ENCODE measurements around the gene NUP93.

DNA sequence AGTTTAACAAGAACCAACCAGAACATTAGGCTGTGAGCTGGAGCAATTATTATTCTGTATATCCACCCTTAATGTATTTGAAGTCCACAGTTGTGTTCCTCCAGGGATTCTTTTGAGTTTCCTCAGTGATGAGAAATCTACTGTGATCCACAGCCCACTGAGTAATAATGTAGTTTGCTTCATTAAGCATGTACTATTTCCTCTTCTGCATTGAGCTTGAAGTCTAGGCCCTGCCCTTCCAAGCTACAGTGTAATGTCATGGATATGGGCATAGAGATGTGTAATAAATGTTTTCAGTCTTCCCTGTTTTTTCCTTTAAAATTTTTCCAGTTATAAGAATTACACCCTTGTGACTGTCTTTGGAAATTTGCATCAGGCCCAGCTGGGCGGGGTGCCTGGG lies 98.7 kb downstream of the NUP93 start:
- TF ChIP-seq SMC3 (conservative IDR thresholded peaks at IDR 0.05; ENCODE audit: insufficient read depth, low read depth, low read length) (no peak), TBP (optimal IDR thresholded peaks at IDR 0.05; ENCODE audit: low read depth, low read length) (no peak), POLR2AphosphoS5 (IDR thresholded peaks at IDR 0.05; ENCODE audit: control insufficient read depth, insufficient read depth, low read depth, low read length) (no peak), SP2 (IDR thresholded peaks at IDR 0.05; ENCODE audit: extremely low read depth, low read depth, low read length, poor library complexity, severe bottlenecking) (no peak), TAF7 (tag; IDR thresholded peaks at IDR 0.05) (no peak), ZNF655 (CRISPR knock-in tag; IDR thresholded peaks at IDR 0.05) (no peak), CREB5 (CRISPR knock-in tag; IDR thresholded peaks at IDR 0.05) (no peak), MTF1 (CRISPR knock-in tag; IDR thresholded peaks at IDR 0.05; ENCODE audit: borderline replicate concordance) (no peak), ZNF140 (CRISPR knock-in tag; IDR thresholded peaks at IDR 0.05) (no peak)
- TF ChIP-seq, protein P1, sequence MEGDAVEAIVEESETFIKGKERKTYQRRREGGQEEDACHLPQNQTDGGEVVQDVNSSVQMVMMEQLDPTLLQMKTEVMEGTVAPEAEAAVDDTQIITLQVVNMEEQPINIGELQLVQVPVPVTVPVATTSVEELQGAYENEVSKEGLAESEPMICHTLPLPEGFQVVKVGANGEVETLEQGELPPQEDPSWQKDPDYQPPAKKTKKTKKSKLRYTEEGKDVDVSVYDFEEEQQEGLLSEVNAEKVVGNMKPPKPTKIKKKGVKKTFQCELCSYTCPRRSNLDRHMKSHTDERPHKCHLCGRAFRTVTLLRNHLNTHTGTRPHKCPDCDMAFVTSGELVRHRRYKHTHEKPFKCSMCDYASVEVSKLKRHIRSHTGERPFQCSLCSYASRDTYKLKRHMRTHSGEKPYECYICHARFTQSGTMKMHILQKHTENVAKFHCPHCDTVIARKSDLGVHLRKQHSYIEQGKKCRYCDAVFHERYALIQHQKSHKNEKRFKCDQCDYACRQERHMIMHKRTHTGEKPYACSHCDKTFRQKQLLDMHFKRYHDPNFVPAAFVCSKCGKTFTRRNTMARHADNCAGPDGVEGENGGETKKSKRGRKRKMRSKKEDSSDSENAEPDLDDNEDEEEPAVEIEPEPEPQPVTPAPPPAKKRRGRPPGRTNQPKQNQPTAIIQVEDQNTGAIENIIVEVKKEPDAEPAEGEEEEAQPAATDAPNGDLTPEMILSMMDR (IDR thresholded peaks at IDR 0.05 in 2 of 3, conservative IDR thresholded peaks at IDR 0.05 in 1 of 3; ENCODE audit: insufficient read depth in 2 of 3, low read depth in 1 of 3, low read length in 3 of 3) = no peak
- TF ChIP-seq, protein P2, sequence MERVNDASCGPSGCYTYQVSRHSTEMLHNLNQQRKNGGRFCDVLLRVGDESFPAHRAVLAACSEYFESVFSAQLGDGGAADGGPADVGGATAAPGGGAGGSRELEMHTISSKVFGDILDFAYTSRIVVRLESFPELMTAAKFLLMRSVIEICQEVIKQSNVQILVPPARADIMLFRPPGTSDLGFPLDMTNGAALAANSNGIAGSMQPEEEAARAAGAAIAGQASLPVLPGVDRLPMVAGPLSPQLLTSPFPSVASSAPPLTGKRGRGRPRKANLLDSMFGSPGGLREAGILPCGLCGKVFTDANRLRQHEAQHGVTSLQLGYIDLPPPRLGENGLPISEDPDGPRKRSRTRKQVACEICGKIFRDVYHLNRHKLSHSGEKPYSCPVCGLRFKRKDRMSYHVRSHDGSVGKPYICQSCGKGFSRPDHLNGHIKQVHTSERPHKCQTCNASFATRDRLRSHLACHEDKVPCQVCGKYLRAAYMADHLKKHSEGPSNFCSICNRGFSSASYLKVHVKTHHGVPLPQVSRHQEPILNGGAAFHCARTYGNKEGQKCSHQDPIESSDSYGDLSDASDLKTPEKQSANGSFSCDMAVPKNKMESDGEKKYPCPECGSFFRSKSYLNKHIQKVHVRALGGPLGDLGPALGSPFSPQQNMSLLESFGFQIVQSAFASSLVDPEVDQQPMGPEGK (CRISPR knock-in tag; IDR thresholded peaks at IDR 0.05; ENCODE audit: borderline replicate concordance) = no peak

Data from K562 (cell line).